Measurements from ENCODE around the gene ZNF19. TPM values are rescaled to one million over a fixed set of nuclear protein-coding genes. Genes with fewer than 3 reads are reported as not detected.

Gene ZNF19
- total RNA-seq, 6 experiments from 2014 or later: 2.5 to 3.7 (median 2.6) TPM

- H3K9me3 ChIP-seq: no peaks in the 10 kb centered on the region
- H3K27me3 ChIP-seq: no peaks in the 10 kb centered on the region
- WGBS (ENCODE audit: insufficient coverage, low coverage, low lambda C conversion rate, missing lambda C conversion rate): 90% methylated on average over 2 of the region's 3 CpGs
- intact Hi-C loops (cut with DNase I): no loop called here
- H3K4me3 ChIP-seq: no peak overlapping the region
- H3K4me1 ChIP-seq: peaks cover 0 to 2% (median under 1%) of the 10 kb centered on the region in 4 donors
- DNase-seq (no peak), ATAC-seq (no peak)
- TF ChIP-seq CTCF (IDR thresholded peaks at IDR 0.05): no peak
- no peak for TF ChIP-seq POLR2A (IDR thresholded peaks at IDR 0.05)
- no peaks in the 10 kb centered on the region for H3K36me3 ChIP-seq
- H3K27ac ChIP-seq: no peak overlapping the region
Measured at GRCh38 chr16:71520550-71520949, 31.4 kb upstream of the ZNF19 start.

DNA sequence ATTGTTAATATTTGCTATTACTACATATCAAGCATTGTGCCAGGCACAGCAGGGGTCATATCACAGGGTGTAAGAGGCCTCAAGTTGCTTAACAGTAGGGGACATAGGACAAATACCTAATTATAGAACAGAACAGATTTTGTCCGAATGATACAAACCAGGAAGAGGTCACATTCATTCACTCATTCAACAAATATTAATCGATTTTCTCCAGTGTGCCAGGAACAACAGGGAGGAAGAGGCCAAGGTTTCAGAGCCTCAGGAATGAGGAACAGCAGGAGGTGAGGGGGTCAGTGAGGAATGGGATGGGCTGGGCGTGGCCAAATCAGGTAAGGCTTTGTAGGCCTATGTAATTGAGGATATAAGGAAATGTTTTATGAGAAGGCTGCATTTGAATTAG is 25.9 kb upstream of the ZNF19 start:
- 20% methylated on average over 3 of the region's 3 CpGs for WGBS (ENCODE audit: insufficient coverage, low coverage, low lambda C conversion rate, missing lambda C conversion rate)
- Histone ChIP-seq H3K4me1 (peaks cover 0 to 21% (median 7%) of the 10 kb centered on the region in 4 donors), H3K9me3 (no peaks in the 10 kb centered on the region), H3K27ac (no peak overlapping the region), H3K4me3 (no peak overlapping the region), H3K36me3 (no peaks in the 10 kb centered on the region), H3K27me3 (no peaks in the 10 kb centered on the region)
- peak; percentile 95 to 97 (median 96) for ATAC-seq
- intact Hi-C loops (cut with DNase I): no loop called here
- DNase-seq: peak; percentile 56 to 61 (median 57)
- TF ChIP-seq CTCF (IDR thresholded peaks at IDR 0.05) (no peak), POLR2A (IDR thresholded peaks at IDR 0.05) (no peak)

GRCh38 chr16:71514476-71514875 is 25.4 kb upstream of the ZNF19 start:
- Histone ChIP-seq H3K4me3 (no peak overlapping the region), H3K9me3 (no peaks in the 10 kb centered on the region), H3K36me3 (no peaks in the 10 kb centered on the region), H3K27ac (peak overlapping the region in 1 of 3 donors; percentile 24), H3K4me1 (peaks cover 0 to 21% (median 7%) of the 10 kb centered on the region in 4 donors), H3K27me3 (no peaks in the 10 kb centered on the region)
- DNase-seq (no peak), ATAC-seq (no peak)
- WGBS (ENCODE audit: insufficient coverage, low coverage, low lambda C conversion rate, missing lambda C conversion rate): 71% methylated on average over 6 of the region's 7 CpGs
- intact Hi-C loops (cut with DNase I): no loop called here
- no peak for TF ChIP-seq POLR2A (IDR thresholded peaks at IDR 0.05)
- TF ChIP-seq CTCF (IDR thresholded peaks at IDR 0.05): no peak

DNA sequence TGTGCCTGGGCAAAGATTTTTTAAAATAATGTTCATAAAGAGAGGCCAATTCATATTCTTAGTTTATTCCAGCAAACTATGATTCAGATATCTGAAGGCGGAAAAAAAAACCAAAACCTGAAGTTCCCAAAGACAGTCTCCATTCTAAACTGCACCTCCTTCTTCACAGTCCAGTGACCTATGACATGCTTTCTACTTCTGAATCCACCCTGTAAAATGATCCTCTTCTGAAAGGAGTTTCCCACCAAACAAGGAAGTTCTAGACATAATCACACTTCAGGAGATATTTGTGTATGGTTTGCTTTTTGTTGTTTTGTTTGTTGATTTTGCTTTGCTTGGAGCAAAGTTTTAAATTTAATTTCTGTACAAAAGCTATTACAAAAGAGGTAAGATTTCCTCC is 24.2 kb upstream of the ZNF19 start:
- intact Hi-C loops (cut with DNase I): no loop called here
- ATAC-seq: no peak
- no peaks in the 10 kb centered on the region for H3K9me3 ChIP-seq
- H3K27ac ChIP-seq: no peak overlapping the region
- 7% methylated on average over 1 of the region's 1 CpG for WGBS (ENCODE audit: insufficient coverage, low coverage, low lambda C conversion rate, missing lambda C conversion rate)
- no peaks in the 10 kb centered on the region for H3K36me3 ChIP-seq
- TF ChIP-seq POLR2A (IDR thresholded peaks at IDR 0.05): no peak
- TF ChIP-seq CTCF (IDR thresholded peaks at IDR 0.05): no peak
- no peak for DNase-seq
- H3K4me1 ChIP-seq: peaks cover 0 to 21% (median 7%) of the 10 kb centered on the region in 4 donors
- H3K27me3 ChIP-seq: no peaks in the 10 kb centered on the region
- no peak overlapping the region for H3K4me3 ChIP-seq

- no peak for ATAC-seq
- no peak overlapping the region for H3K4me3 ChIP-seq
- WGBS (ENCODE audit: insufficient coverage, low coverage, low lambda C conversion rate, missing lambda C conversion rate): 56% methylated on average over 1 of the region's 1 CpG
- intact Hi-C loops (cut with DNase I): no loop called here
- no peak for TF ChIP-seq POLR2A (IDR thresholded peaks at IDR 0.05)
- no peaks in the 10 kb centered on the region for H3K36me3 ChIP-seq
- DNase-seq: no peak
- H3K27me3 ChIP-seq: no peaks in the 10 kb centered on the region
- no peaks in the 10 kb centered on the region for H3K9me3 ChIP-seq
- H3K4me1 ChIP-seq: no peaks in the 10 kb centered on the region
- no peak overlapping the region for H3K27ac ChIP-seq
Measured at GRCh38 chr16:71507061-71507460, 17.9 kb upstream of the ZNF19 start.

Measured in right lobe of liver (tissue), 6 donors.